Measurements from ENCODE around the gene TOX3. TPM values are rescaled to one million over a fixed set of nuclear protein-coding genes. Genes with fewer than 3 reads are reported as not detected.

Gene TOX3
- total and polyA plus RNA-seq, 4 donors = 1.6 to 5.3 (median 2.0) TPM

- ATAC-seq (ENCODE audit: insufficient read depth, low FRiP score) (no peak), DNase-seq (no peak)
- H3K4me3 ChIP-seq = no peak overlapping the region
- H3K27ac ChIP-seq (ENCODE audit: low read depth in 1 of 2, low read length in 1 of 2) = no peak overlapping the region
- H3K27me3 ChIP-seq (ENCODE audit: control insufficient read depth in 3 of 3, insufficient read depth in 3 of 3, low read length in 2 of 3) = no peaks in the 10 kb centered on the region
- no peak overlapping the region for H3K9ac ChIP-seq (ENCODE audit: insufficient read depth in 1 of 2, low read length in 2 of 2)
- peaks cover 0 to 2% (median 0%) of the 10 kb centered on the region in 4 donors for H3K9me3 ChIP-seq (ENCODE audit: control insufficient read depth in 4 of 4, insufficient read depth in 3 of 4, low read length in 3 of 4)
- H3K4me1 ChIP-seq (ENCODE audit: control insufficient read depth in 5 of 5, insufficient read depth in 5 of 5, low read length in 5 of 5) = peaks cover 0 to 2% (median 0%) of the 10 kb centered on the region in 5 donors
- no peaks in the 10 kb centered on the region for H3K36me3 ChIP-seq (ENCODE audit: control insufficient read depth in 4 of 4, insufficient read depth in 4 of 4, low read length in 4 of 4)
- WGBS, 2 donors = 92 to 94% methylated on average over 3 of the region's 3 CpGs
- TF ChIP-seq CTCF (IDR thresholded peaks at IDR 0.05; ENCODE audit: control extremely low read depth, extremely low read depth) = no peak
These were observed 17.0 kb upstream of the TOX3 start for GRCh38 chr16:52563767-52564611.

- Histone ChIP-seq H3K36me3 (ENCODE audit: control insufficient read depth in 4 of 4, insufficient read depth in 4 of 4, low read length in 4 of 4) (no peaks in the 10 kb centered on the region), H3K9me3 (ENCODE audit: control insufficient read depth in 4 of 4, insufficient read depth in 3 of 4, low read length in 3 of 4) (peaks cover 0 to 2% (median 0%) of the 10 kb centered on the region in 4 donors), H3K4me3 (no peak overlapping the region), H3K27ac (ENCODE audit: low read depth in 1 of 2, low read length in 1 of 2) (no peak overlapping the region), H3K27me3 (ENCODE audit: control insufficient read depth in 3 of 3, insufficient read depth in 3 of 3, low read length in 2 of 3) (no peaks in the 10 kb centered on the region), H3K4me1 (ENCODE audit: control insufficient read depth in 5 of 5, insufficient read depth in 5 of 5, low read length in 5 of 5) (peaks cover 0 to 2% (median 0%) of the 10 kb centered on the region in 5 donors), H3K9ac (ENCODE audit: insufficient read depth in 1 of 2, low read length in 2 of 2) (no peak overlapping the region)
- DNase-seq = no peak
- no peak for TF ChIP-seq CTCF (IDR thresholded peaks at IDR 0.05; ENCODE audit: control extremely low read depth, extremely low read depth)
- 85 to 92% methylated on average over 5 of the region's 5 CpGs for WGBS, 2 donors
- ATAC-seq (ENCODE audit: insufficient read depth, low FRiP score) = no peak
These were observed 15.8 kb upstream of the TOX3 start for GRCh38 chr16:52562770-52563169.

GRCh38 chr16:52561910-52562741 is 15.2 kb upstream of the TOX3 start:
- no peak for TF ChIP-seq CTCF (IDR thresholded peaks at IDR 0.05; ENCODE audit: control extremely low read depth, extremely low read depth)
- peak; percentile 29 for ATAC-seq (ENCODE audit: insufficient read depth, low FRiP score)
- Histone ChIP-seq H3K36me3 (ENCODE audit: control insufficient read depth in 4 of 4, insufficient read depth in 4 of 4, low read length in 4 of 4) (no peaks in the 10 kb centered on the region), H3K27me3 (ENCODE audit: control insufficient read depth in 3 of 3, insufficient read depth in 3 of 3, low read length in 2 of 3) (no peaks in the 10 kb centered on the region), H3K27ac (ENCODE audit: low read depth in 1 of 2, low read length in 1 of 2) (no peak overlapping the region), H3K4me1 (ENCODE audit: control insufficient read depth in 5 of 5, insufficient read depth in 5 of 5, low read length in 5 of 5) (peaks cover 0 to 3% (median 0%) of the 10 kb centered on the region in 5 donors), H3K9ac (ENCODE audit: insufficient read depth in 1 of 2, low read length in 2 of 2) (no peak overlapping the region), H3K4me3 (no peak overlapping the region), H3K9me3 (ENCODE audit: control insufficient read depth in 4 of 4, insufficient read depth in 3 of 4, low read length in 3 of 4) (peaks cover 0 to 2% (median 0%) of the 10 kb centered on the region in 4 donors)
- DNase-seq = no peak
- WGBS, 2 donors = 49 to 60% methylated on average over 5 of the region's 5 CpGs

All from lung (tissue), 12 donors.